NK-92 treated with Interleukin-12 subunit alpha and Interleukin-12 subunit beta, amount 100 ng/mL, for 24 hours (cell line): Measurements from ENCODE around the gene PSMD14.
"Not testable (repeated sequence)": the region's sequence is repeated elsewhere in the genome, so short reads cannot be mapped to it uniquely, and the experiment has no call there.

Experiments used
- DNase-seq: peaks from one replicate; lab custom pipeline; 2025; lab: John Stamatoyannopoulos, UW

PSMD14 gene

DNA sequence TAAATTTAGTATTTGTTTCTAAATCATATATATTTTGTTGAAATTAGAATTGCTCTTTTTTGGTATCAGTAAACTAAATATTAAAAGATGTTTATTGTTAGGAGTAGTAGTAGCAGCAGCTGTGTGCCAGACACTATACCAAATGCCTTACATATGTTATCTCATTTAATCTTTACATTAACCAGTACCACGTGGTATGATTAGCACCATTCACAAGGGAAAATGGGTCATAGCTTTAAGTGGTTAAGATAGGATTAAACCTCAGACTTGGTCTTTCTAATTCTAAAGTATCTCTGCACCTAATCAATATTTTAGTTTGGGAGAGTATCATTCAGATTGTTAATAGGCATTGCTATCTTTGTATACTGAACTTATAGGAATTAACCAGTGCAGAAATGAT lies 29.0 kb downstream of the PSMD14 start:
- DNase-seq, result no peak

DNA sequence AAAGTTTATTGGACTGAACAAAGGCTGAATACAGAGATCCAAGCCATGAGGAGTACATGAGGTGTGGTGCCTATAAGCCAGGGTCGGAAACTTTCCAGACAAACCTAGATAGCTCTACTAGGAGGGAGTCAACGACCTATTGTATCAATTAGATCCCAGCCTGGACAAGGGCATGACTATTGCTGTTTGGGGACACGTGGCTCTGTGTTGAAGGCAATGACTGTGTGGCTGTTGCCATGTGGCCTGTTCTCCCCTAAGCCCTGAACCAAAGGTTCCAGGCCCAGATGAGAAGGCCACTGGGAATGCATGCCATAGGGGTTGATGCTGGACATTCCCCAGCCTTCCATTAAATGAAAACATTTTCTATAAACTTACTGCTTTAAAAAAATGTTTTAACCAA lies 31.3 kb downstream of the PSMD14 start:
- DNase-seq, result not testable (repeated sequence)

DNA sequence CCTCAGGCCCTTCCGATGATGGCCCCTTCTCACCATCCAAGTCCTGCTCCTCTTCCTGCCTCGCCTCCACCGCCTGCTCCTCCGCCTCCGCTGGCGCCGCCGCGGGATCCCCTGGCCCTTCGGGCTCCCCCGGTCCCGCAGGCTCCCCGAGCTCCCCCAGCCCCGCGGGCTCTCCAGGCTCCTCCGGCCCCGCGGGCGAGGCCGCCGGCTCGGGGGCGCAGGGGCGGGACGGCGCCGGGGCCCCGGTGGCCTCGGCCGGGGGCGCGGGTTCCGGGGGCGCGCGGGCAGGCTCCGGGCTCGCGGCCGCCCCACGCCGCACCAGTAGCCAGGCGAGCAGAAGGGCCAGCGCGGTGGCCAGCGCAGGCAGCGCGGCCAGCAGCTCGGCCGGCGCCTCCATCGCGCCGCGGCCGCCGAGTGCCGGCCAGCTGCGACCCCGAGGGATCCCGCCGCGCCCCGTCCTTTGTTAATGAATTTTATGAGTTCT lies 32.7 kb downstream of the PSMD14 start:
- DNase-seq, result not testable (repeated sequence)

- no peak for DNase-seq
Measured at GRCh38 chr2:161343235-161343634, 35.0 kb downstream of the PSMD14 start.

DNA sequence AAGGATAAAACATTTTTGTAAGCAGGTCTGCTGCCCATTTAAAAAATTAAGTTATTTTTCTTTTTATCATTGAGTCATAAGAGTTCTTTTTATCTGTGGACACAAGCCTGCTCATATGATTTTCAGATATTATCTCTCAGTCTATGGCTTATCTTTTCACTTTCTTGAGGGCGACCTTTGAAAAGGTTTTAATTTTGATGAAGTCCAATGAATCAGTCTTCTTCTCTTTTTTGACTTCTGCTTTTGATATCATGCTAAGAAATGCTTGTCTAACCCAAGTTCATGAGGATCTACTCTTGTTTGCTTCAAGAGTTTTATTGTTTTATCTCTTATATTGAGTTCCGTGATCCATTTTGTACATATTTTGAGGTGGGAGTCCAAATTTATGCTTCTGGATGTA lies 36.5 kb downstream of the PSMD14 start:
- no peak for DNase-seq

DNA sequence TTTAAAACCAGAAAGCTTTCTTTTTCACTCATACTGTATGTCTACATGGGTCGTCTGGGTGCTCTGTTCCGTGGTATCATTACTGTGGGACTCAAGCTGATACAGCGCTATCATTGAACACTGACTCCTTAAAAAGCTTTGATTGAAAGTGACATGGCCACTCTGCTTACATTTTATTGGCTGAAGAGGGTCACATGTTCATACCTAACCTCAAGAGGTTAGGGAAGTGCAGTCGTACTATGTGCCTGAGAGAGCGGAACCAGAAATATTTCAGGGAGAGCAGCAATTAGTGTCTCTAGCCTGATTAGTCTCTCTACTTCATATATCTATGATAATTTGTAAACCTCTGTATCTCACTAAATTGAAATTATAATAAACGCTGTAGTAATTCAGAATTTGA lies 43.5 kb downstream of the PSMD14 start:
- no peak for DNase-seq

DNA sequence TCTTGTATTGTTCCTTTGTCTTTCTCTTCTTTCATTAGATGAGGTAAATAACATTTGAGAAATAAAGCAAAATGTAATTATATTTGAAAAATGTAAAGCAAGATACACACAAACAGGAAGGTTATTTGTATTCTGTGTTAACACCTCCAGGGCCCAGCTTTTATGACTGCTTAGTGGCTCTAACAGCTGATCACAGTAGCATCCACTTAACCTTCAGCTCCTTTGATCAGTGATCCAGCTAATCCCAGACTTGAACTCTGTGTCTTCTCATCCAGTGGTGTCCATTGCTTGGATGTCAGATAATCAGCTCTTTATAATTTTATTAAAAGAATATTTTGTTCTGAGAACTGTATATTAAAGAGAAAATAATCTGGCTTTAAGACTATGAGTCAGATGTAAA lies 44.5 kb downstream of the PSMD14 start:
- DNase-seq, result no peak

DNA sequence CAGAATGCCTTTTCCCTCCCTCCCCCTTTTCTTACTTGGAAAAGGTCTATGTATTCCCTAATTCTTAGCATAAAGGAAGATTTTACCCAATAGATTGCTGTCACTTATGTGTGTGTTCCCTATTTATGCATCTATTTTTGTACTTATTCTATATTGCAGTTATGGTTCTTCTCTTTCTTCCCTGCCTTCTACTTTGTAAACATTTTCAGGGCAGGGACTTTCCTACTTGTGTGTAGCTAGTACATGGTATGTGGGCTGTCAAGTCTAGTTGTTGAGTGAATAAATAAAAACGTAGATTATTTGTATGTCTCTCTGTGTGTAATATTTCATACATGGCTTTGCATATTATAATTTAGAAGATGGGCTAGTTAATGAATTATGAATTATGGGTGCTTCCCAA lies 45.3 kb downstream of the PSMD14 start:
- DNase-seq, result no peak

DNA sequence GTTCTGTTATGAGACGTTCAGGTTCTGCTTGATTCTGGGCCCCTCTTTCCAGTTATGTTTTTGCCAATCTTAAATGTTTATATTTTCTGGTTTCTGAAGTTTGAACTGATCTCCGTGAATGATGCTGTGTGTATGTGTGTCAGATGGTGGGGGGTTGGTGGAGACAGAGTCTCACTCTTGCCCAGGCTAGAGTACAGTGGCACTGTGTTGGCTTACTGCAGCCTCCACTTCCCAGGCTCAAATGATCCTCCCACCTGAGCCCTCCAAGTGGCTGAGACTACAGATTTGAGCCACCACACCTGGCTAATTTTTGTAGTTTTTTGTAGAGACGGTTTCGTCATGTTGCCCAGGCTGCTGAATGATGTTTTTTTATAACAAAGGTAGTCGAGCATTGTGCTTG lies 45.9 kb downstream of the PSMD14 start:
- DNase-seq, result no peak

GRCh38 chr2:161355106-161355505 lies 46.9 kb downstream of the PSMD14 start:
- DNase-seq, result no peak

- DNase-seq, result no peak
Measured at GRCh38 chr2:161355983-161356382, 47.8 kb downstream of the PSMD14 start.

DNA sequence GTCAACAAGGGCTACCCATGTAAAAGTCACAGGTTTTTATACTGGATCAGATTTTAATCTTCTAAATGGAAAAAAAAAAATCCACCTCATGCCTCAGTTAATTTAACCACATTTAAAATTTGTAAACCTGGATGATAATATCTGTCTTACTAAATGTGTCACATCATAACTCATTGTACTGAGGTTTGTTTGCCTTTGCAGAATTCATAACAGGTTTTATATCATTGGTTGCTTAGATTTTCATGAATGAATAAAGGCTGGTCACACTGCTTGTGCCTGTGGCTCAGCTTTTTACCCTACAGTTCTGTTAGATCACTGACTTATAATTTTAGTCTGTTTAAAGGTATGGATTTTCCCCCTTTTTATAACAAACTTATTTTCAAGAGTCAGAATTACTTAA lies 48.9 kb downstream of the PSMD14 start:
- DNase-seq, result no peak

GRCh38 chr2:161358838-161359237 lies 50.6 kb downstream of the PSMD14 start:
- DNase-seq, result no peak

DNA sequence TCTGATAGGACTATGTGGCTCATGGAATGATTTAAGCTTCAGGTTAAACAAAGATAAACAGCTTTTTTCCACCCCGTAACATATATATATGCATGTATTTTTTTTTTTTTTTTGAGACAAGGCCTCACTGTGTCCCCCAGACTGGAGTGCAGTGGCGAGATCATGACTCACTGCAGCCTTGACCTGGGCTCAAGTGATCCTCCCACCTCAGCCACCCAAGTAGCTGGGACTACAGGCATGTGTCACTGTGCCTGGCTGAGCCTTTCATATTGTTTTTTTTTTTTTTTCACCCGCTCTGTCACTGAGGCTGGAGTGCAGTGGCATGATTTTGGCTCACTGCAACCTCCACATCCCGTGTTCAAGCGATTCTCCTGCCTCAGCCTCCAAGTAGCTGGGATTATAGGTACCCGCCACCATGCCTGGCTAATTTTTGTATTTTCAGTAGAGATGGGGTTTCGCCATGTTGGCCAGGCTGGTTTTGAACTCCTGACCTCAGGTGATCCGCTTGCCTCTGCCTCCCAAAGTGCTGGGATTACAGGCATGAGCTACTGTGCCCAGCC lies 52.0 kb downstream of the PSMD14 start:
- DNase-seq, result not testable (repeated sequence)

GRCh38 chr2:161362568-161363166 lies 54.4 kb downstream of the PSMD14 start:
- DNase-seq, result no peak

GRCh38 chr2:161367675-161368074 lies 59.5 kb downstream of the PSMD14 start:
- no peak for DNase-seq

GRCh38 chr2:161369311-161369710 lies 61.1 kb downstream of the PSMD14 start:
- no peak for DNase-seq

DNA sequence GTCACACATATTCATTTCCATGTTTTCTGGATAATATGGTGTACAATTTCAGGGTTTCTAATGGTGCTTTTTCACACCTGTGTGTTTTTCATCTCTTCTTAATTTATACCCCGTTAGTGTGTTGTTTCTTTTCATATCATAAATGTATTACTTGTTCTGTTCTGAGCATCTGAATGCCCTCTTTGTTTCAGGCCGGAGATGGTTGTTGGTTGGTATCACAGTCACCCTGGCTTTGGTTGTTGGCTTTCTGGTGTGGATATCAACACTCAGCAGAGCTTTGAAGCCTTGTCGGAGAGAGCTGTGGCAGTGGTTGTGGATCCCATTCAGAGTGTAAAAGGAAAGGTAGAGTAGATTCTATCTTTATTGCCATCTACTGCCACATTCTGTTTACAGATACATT lies 62.8 kb downstream of the PSMD14 start:
- no peak for DNase-seq

DNA sequence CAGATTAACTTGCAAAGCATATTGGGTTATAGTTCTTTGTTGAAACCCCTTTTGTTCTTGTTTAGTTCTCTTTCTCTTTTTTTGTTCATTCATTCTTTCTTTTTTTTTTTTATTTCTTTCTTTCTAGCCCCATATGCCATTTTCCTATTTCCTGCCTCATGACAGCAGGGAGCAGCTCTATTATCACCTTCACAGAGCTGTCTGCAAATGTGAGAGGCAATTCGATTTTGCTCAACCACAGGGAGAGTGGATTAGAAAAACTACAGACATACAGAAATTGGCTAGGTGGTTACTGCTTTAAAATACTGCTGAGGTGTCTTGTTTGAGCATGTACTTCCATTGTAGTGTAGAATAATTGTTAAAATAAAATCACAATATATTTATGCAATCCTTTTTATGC lies 63.6 kb downstream of the PSMD14 start:
- no peak for DNase-seq

- no peak for DNase-seq
Measured at GRCh38 chr2:161373942-161374341, 65.7 kb downstream of the PSMD14 start.

- DNase-seq, result no peak
Measured at GRCh38 chr2:161374446-161374845, 66.2 kb downstream of the PSMD14 start.

- no peak for DNase-seq
Measured at GRCh38 chr2:161379740-161380139, 71.5 kb downstream of the PSMD14 start.

- no peak for DNase-seq
Measured at GRCh38 chr2:161381546-161381945, 73.3 kb downstream of the PSMD14 start.

DNA sequence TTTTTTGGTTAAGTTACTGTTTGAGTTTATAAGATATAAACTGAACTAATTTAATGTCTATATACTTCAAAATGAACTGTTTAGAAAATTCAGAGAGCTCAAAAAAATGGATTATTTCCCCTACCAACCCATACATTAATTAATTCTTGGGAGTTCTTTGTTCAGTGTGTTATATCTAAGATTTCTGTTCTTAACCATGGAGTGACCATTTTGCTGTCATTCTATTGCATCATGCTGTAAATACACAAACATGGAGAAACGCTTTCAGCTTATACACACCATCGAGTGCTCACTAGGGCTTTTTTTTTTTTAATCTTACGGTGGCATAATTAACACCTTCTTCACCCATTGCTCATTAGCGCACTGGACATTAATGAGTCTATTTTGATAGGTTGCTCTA lies 74.5 kb downstream of the PSMD14 start:
- DNase-seq, result no peak
